ENCODE data around the gene PKM. TPM values are rescaled to one million over a fixed set of nuclear protein-coding genes. Genes with fewer than 3 reads are reported as not detected.

The PKM gene
- total RNA-seq, 4 donors from 2014 or later = 259 to 431 (median 291) TPM

- Histone ChIP-seq H3K27me3 (peaks cover 2% of the 10 kb centered on the region), H3K9me3 (no peaks in the 10 kb centered on the region), H3K27ac (no peak overlapping the region), H3K4me3 (no peak overlapping the region), H3K36me3 (no peaks in the 10 kb centered on the region), H3K4me1 (no peaks in the 10 kb centered on the region)
- intact Hi-C loops (cut with DNase I; ENCODE audit: low total_unique reads) = no loop called here
- in situ Hi-C loops (cut with MboI; ENCODE audit: low pct_ligation_motif_present in 1 of 4, low pct_unique_long_range_greater_than_20kb in 1 of 4, low sequenced_read_pairs in 3 of 4) = no loop called here
- DNase-seq = no peak
- WGBS, 2 donors (ENCODE audit: low coverage in 1 of 2) = 92 to 94% methylated on average over 3 of the region's 3 CpGs
- no peak for TF ChIP-seq POLR2AphosphoS5 (IDR thresholded peaks at IDR 0.05)
- no peak for TF ChIP-seq EP300 (IDR thresholded peaks at IDR 0.05; ENCODE audit: low read depth)
- TF ChIP-seq POLR2A (IDR thresholded peaks at IDR 0.05) = no peak
Observed at GRCh38 chr15:72176743-72177142, 54.2 kb downstream of the PKM start.

DNA sequence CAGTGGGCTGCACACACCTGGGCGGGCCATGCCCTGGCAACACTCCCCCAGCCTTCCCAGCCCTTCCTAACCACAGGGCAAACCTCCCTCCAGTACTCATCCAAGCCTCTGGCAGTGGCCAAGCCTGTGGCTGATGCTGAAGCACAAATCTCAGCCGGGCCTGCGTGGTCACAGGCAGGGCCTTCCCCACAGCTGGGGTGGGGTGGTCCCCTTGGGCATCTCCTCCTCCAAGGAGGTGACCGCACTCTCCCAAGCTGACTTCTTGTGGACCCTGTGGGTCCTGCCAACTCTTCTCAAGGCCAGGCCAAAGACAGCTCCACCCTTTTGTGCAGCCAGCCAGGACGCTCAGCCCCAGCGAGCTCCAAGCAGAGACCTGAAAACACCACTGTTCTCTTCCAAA, 54.8 kb downstream of the PKM start:
- in situ Hi-C loops (cut with MboI; ENCODE audit: low pct_ligation_motif_present in 1 of 4, low pct_unique_long_range_greater_than_20kb in 1 of 4, low sequenced_read_pairs in 3 of 4) = no loop called here
- H3K36me3 ChIP-seq = no peaks in the 10 kb centered on the region
- 80 to 83% methylated on average over 1 to 6 of the region's 6 CpGs for WGBS, 2 donors (ENCODE audit: low coverage in 1 of 2)
- intact Hi-C loops (cut with DNase I; ENCODE audit: low total_unique reads) = no loop called here
- H3K27ac ChIP-seq = no peak overlapping the region
- no peak overlapping the region for H3K4me3 ChIP-seq
- no peaks in the 10 kb centered on the region for H3K9me3 ChIP-seq
- TF ChIP-seq EP300 (IDR thresholded peaks at IDR 0.05; ENCODE audit: low read depth) (no peak), POLR2AphosphoS5 (IDR thresholded peaks at IDR 0.05) (no peak), POLR2A (IDR thresholded peaks at IDR 0.05) (no peak), CTCF (IDR thresholded peaks at IDR 0.05) (no peak)
- no peaks in the 10 kb centered on the region for H3K27me3 ChIP-seq
- DNase-seq = no peak
- no peaks in the 10 kb centered on the region for H3K4me1 ChIP-seq

DNA sequence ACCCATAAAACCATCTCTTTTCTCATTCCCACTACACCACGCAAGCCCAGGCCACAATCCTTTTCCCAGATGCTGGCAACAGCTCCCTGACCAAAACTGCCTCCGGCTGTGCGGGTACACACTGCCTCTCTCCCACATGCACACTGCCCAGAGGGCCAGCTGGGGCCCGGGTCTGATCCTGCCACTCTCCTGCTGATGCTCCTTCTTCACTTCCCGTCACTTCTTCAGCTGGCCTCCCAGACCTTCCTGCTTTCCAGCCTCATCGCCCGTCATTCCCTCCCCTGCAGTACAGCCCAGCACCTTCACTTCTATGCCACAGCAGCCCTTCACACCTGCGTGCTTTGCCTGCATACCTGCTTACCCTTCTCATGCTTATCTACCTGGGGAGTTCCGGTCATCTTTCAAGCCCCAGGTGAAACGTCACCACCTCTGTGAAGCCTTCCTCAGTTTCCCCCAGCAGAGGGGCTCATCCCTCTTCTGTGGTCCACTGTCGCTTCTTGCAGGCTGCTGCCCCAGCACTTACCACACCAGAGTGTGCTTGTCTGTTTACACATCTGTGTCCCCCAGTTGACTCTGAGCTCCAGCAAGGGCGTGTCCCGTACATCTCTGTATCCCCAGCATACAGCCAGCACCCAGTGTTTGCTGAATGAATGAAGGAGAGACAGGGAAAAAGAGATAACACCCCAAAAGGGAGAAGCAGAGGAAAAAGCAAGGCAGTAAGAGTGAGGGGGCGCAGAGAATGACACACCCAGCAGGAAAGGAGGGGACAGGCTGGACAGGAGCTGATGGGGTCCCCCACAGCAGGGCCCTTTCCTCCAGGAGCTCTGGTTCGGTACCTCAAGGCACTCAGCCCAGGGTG, 55.6 kb downstream of the PKM start:
- TF ChIP-seq EP300 (IDR thresholded peaks at IDR 0.05; ENCODE audit: low read depth) (no peak), POLR2A (IDR thresholded peaks at IDR 0.05) (no peak), CTCF (IDR thresholded peaks at IDR 0.05) (no peak), POLR2AphosphoS5 (IDR thresholded peaks at IDR 0.05) (no peak)
- no peaks in the 10 kb centered on the region for H3K27me3 ChIP-seq
- WGBS, 2 donors (ENCODE audit: low coverage in 1 of 2) = 84 to 88% methylated on average over 7 to 15 of the region's 15 CpGs
- no peak overlapping the region for H3K27ac ChIP-seq
- no peak overlapping the region for H3K4me3 ChIP-seq
- DNase-seq = no peak
- intact Hi-C loops (cut with DNase I; ENCODE audit: low total_unique reads) (no loop called here), in situ Hi-C loops (cut with MboI; ENCODE audit: low pct_ligation_motif_present in 1 of 4, low pct_unique_long_range_greater_than_20kb in 1 of 4, low sequenced_read_pairs in 3 of 4) (no loop called here)
- no peaks in the 10 kb centered on the region for H3K36me3 ChIP-seq
- H3K4me1 ChIP-seq = no peaks in the 10 kb centered on the region
- H3K9me3 ChIP-seq = no peaks in the 10 kb centered on the region

- in situ Hi-C loops (cut with MboI; ENCODE audit: low pct_ligation_motif_present in 1 of 4, low pct_unique_long_range_greater_than_20kb in 1 of 4, low sequenced_read_pairs in 3 of 4) = loop anchor here in 2 of 4 donors (25.0 kb wide), 4 partner anchors 287 to 712 kb away; partner anchors contain the start of gene NR2E3 (in 1 of the 2)
- H3K27ac ChIP-seq = no peak overlapping the region
Observed at GRCh38 chr15:72174551-72175165, 56.3 kb downstream of the PKM start.

More at GRCh38 chr15:72174551-72175165, 56.3 kb downstream of the PKM start:
- intact Hi-C loops (cut with DNase I; ENCODE audit: low total_unique reads) = no loop called here
- H3K4me1 ChIP-seq = peaks cover 0 to 4% (median 1%) of the 10 kb centered on the region in 4 donors
- TF ChIP-seq CTCF (IDR thresholded peaks at IDR 0.05) (no peak), EP300 (IDR thresholded peaks at IDR 0.05; ENCODE audit: low read depth) (no peak), POLR2AphosphoS5 (IDR thresholded peaks at IDR 0.05) (no peak), POLR2A (IDR thresholded peaks at IDR 0.05) (no peak)
- H3K4me3 ChIP-seq = no peak overlapping the region
- no peak for DNase-seq
- H3K36me3 ChIP-seq = no peaks in the 10 kb centered on the region
- no peaks in the 10 kb centered on the region for H3K9me3 ChIP-seq
- H3K27me3 ChIP-seq = no peaks in the 10 kb centered on the region
- WGBS, 2 donors (ENCODE audit: low coverage in 1 of 2) = 61 to 63% methylated on average over 4 to 5 of the region's 5 CpGs

Data from transverse colon (tissue), 4 donors.